DND-41 (cell line): Measurements from ENCODE around the gene EHMT1.

Source experiments
- ATAC-seq: fragments of 200-7000 bp; cut with Tn5 transposase; 3 replicates; pipeline ENCODE4 v1.9.1; 2021; ENCODE audit warnings: low read depth; ENCODE audit not compliant: insufficient read depth
- DNase-seq: peaks from one replicate; pipeline ENCODE4 v3.0.0-alpha.2; 2020
- H2AFZ ChIP-seq: 2 replicates; pipeline ENCODE4 v1.6.0; 2012; ENCODE audit warnings: low read depth, low read length
- H3K27ac ChIP-seq: 2 replicates; pipeline ENCODE4 v1.5.1; 2012; ENCODE audit warnings: low read length, inconsistent platforms
- H3K27me3 ChIP-seq: fragments of 200-600 bp; sonication (generic); 2 replicates; pipeline ENCODE4 v1.6.0; 2012; ENCODE audit warnings: low read length, mild to moderate bottlenecking, inconsistent platforms; ENCODE audit not compliant: insufficient read depth, poor library complexity
- H3K36me3 ChIP-seq: 2 replicates; pipeline ENCODE4 v1.5.1; 2012; ENCODE audit warnings: low read length, inconsistent platforms; ENCODE audit not compliant: insufficient read depth
- H3K4me1 ChIP-seq: 2 replicates; pipeline ENCODE4 v1.5.1; 2012; ENCODE audit warnings: mild to moderate bottlenecking, low read length; ENCODE audit not compliant: insufficient read depth
- H3K4me2 ChIP-seq: 2 replicates; pipeline ENCODE4 v1.6.0; 2012; ENCODE audit warnings: mild to moderate bottlenecking, moderate library complexity, low read length, inconsistent platforms; ENCODE audit not compliant: insufficient read depth
- H3K4me3 ChIP-seq, 2 experiments: fragments of 200-600 bp in 1 of 2; shearing (Covaris generic) in 1 of 2; 2 replicates each; pipeline ENCODE4 v1.5.1; 2012 to 2016; ENCODE audit warnings: inconsistent platforms in 2 of 2, low read length in 2 of 2, mild to moderate bottlenecking in 2 of 2, low read depth in 1 of 2, moderate library complexity in 1 of 2
- H3K79me2 ChIP-seq: 2 replicates; pipeline ENCODE4 v1.6.0; 2012; ENCODE audit warnings: low read length, inconsistent platforms; ENCODE audit not compliant: insufficient read depth
- H3K9ac ChIP-seq: 2 replicates; pipeline ENCODE4 v1.6.0; 2012; ENCODE audit warnings: low read depth, mild to moderate bottlenecking, inconsistent platforms, low read length, moderate library complexity
- H3K9me3 ChIP-seq: 2 replicates; pipeline ENCODE4 v1.5.1; 2012; ENCODE audit warnings: low read length, moderate library complexity, mild to moderate bottlenecking, inconsistent platforms; ENCODE audit not compliant: insufficient read depth, severe bottlenecking
- H4K20me1 ChIP-seq: 2 replicates; pipeline ENCODE4 v1.6.0; 2012; ENCODE audit warnings: low read length; ENCODE audit not compliant: insufficient read depth
- CTCF ChIP-seq: IDR thresholded peaks from 2 replicates; pipeline ENCODE4 v1.5.1; 2012; ENCODE audit warnings: borderline replicate concordance, low read length, moderate library complexity, mild to moderate bottlenecking; ENCODE audit not compliant: poor library complexity, severe bottlenecking; ENCODE audit errors: extremely low read depth
- EZH2 ChIP-seq: IDR thresholded peaks from 3 replicates; pipeline ENCODE4 v1.6.1; 2012; ENCODE audit warnings: borderline replicate concordance, low read depth, mild to moderate bottlenecking, moderate library complexity, low read length, inconsistent platforms; ENCODE audit not compliant: severe bottlenecking

The EHMT1 gene

GRCh38 chr9:137672907-137673791 is 54.3 kb downstream of the EHMT1 start:
- Histone ChIP-seq H3K4me3 (no peak overlapping the region), H3K27me3 (no peaks in the 10 kb centered on the region), H3K9me3 (no peaks in the 10 kb centered on the region), H3K4me2 (no peak overlapping the region), H4K20me1 (peaks cover 74% of the 10 kb centered on the region), H3K79me2 (peaks cover 88% of the 10 kb centered on the region), H3K4me1 (0 out of 2 replicates have a peak, but pooled peaks cover under 1% of the 10 kb centered on the region), H3K27ac (no peak overlapping the region), H3K36me3 (peaks cover 8% of the 10 kb centered on the region), H2AFZ (no peak overlapping the region), H3K9ac (no peak overlapping the region)
- peak; percentile 80 for ATAC-seq
- DNase-seq: peak; percentile 40
- peak; percentile 85 for TF ChIP-seq CTCF
- TF ChIP-seq EZH2: no peak

GRCh38 chr9:137673886-137674285 is 55.1 kb downstream of the EHMT1 start:
- ATAC-seq (no peak), DNase-seq (no peak)
- Histone ChIP-seq H3K27ac (no peak overlapping the region), H3K9ac (no peak overlapping the region), H3K4me1 (0 out of 2 replicates have a peak, but pooled peaks cover 5% of the 10 kb centered on the region), H3K4me2 (no peak overlapping the region), H4K20me1 (peaks cover 73% of the 10 kb centered on the region), H2AFZ (no peak overlapping the region), H3K36me3 (peaks cover 6% of the 10 kb centered on the region), H3K79me2 (peaks cover 87% of the 10 kb centered on the region), H3K9me3 (no peaks in the 10 kb centered on the region), H3K27me3 (no peaks in the 10 kb centered on the region), H3K4me3 (no peak overlapping the region)
- TF ChIP-seq CTCF (no peak), EZH2 (no peak)

GRCh38 chr9:137674307-137674975 is 55.6 kb downstream of the EHMT1 start:
- Histone ChIP-seq H3K4me1 (peaks cover 10% of the 10 kb centered on the region; the same call in 1 of the 2 replicates), H3K9me3 (no peaks in the 10 kb centered on the region), H3K27ac (no peak overlapping the region), H3K4me3 (no peak overlapping the region), H3K36me3 (peaks cover under 1% of the 10 kb centered on the region; the same call in 1 of the 2 replicates), H3K4me2 (no peak overlapping the region), H2AFZ (no peak overlapping the region), H3K27me3 (no peaks in the 10 kb centered on the region), H3K9ac (no peak overlapping the region), H3K79me2 (peaks cover 85% of the 10 kb centered on the region), H4K20me1 (peaks cover 72% of the 10 kb centered on the region)
- TF ChIP-seq CTCF: no peak
- TF ChIP-seq EZH2: no peak
- ATAC-seq (no peak), DNase-seq (no peak)
